SK-N-SH (cell line): ENCODE measurements around the gene GABRR2. TPM values are rescaled to one million over a fixed set of nuclear protein-coding genes. Genes with fewer than 3 reads are reported as not detected.

ENCODE experiments used
- CTCF ChIA-PET: fragments of 300-600, 350-600 bp; formaldehyde crosslinking; extraction: SDS; loops from one replicate; lab custom pipeline; 2021; lab: Yijun Ruan, JAX
- POLR2A ChIA-PET: fragments of 350-600 bp; sonication (Branson Sonifier 250); formaldehyde crosslinking; extraction: SDS; loops from one replicate; lab custom pipeline; 2020; ENCODE audit warnings: antibody characterized with exemption, inconsistent platforms; lab: Yijun Ruan, JAX
- DNase-seq: peaks from one replicate; pipeline ENCODE4 v3.0.0; 2012
- H2AFZ ChIP-seq: fragments of 200-600 bp; sonication (generic); 2 replicates; pipeline ENCODE4 v1.8.1; 2016; ENCODE audit warnings: antibody characterized with exemption, mild to moderate bottlenecking, low read depth
- H3F3A ChIP-seq: fragments of 200-600 bp; sonication (generic); replicated peaks from 2 replicates; pipeline ENCODE3; 2016; ENCODE audit warnings: antibody characterized with exemption, mild to moderate bottlenecking; ENCODE audit not compliant: insufficient read depth
- H3K27ac ChIP-seq, 2 experiments: fragments of 200-500 bp in 1 of 2; fragments of 200-600 bp in 1 of 2; sonication (Bioruptor generic) in 1 of 2; sonication (generic), shearing (Covaris generic) in 1 of 2; 2 replicates each; pipeline versions ENCODE4 v1.5.1 to v1.6.1; 2014 to 2016; ENCODE audit warnings: low read depth in 2 of 2, inconsistent platforms in 1 of 2, low read length in 1 of 2, mild to moderate bottlenecking in 1 of 2, mixed read lengths in 1 of 2
- H3K27me3 ChIP-seq: fragments of 200-600 bp; sonication (generic), shearing (Covaris generic); 2 replicates; pipeline ENCODE4 v1.6.1; 2016; ENCODE audit warnings: mixed run types; ENCODE audit not compliant: insufficient read depth
- H3K36me3 ChIP-seq, 2 experiments: fragments of 200-500 bp in 1 of 2; fragments of 200-600 bp in 1 of 2; sonication (Bioruptor generic) in 1 of 2; sonication (generic) in 1 of 2; replicated peaks in 1 of 2; 2 replicates each; pipeline versions ENCODE3 to v1.5.1; 2014 to 2016; ENCODE audit warnings: low read length in 1 of 2, mild to moderate bottlenecking in 1 of 2; ENCODE audit not compliant: insufficient read depth in 2 of 2, control insufficient read depth in 1 of 2
- H3K4me1 ChIP-seq, 2 experiments: fragments of 200-500 bp in 1 of 2; fragments of 200-600 bp in 1 of 2; sonication (Bioruptor generic) in 1 of 2; sonication (generic), shearing (Covaris generic) in 1 of 2; 2 replicates each; pipeline versions ENCODE4 v1.5.1 to v1.6.1; 2014 to 2016; ENCODE audit warnings: low read depth in 1 of 2, low read length in 1 of 2, mixed run types in 1 of 2; ENCODE audit not compliant: insufficient read depth in 2 of 2, control insufficient read depth in 1 of 2
- H3K4me2 ChIP-seq: fragments of 200-600 bp; sonication (generic), shearing (Covaris generic); 2 replicates; pipeline ENCODE4 v1.6.1; 2017; ENCODE audit warnings: mixed run types
- H3K4me3 ChIP-seq, 2 experiments: fragments of 200-500 bp in 1 of 2; fragments of 200-600 bp in 1 of 2; sonication (Bioruptor generic) in 1 of 2; sonication (generic), shearing (Covaris generic) in 1 of 2; 2 replicates each; pipeline versions ENCODE4 v1.5.1 to v1.8.1; 2014 to 2016; ENCODE audit warnings: low read depth in 2 of 2, inconsistent platforms in 1 of 2, low read length in 1 of 2, mild to moderate bottlenecking in 1 of 2, mixed read lengths in 1 of 2, moderate library complexity in 1 of 2
- H3K79me2 ChIP-seq: fragments of 200-600 bp; sonication (generic); 2 replicates; pipeline ENCODE4 v1.8.1; 2017; ENCODE audit warnings: mild to moderate bottlenecking; ENCODE audit not compliant: insufficient read depth
- H3K9ac ChIP-seq: fragments of 200-600 bp; sonication (generic); 2 replicates; pipeline ENCODE4 v1.6.1; 2017; ENCODE audit warnings: mixed run types
- H3K9me2 ChIP-seq: fragments of 200-600 bp; sonication (generic); 2 replicates; pipeline ENCODE4 v1.6.1; 2017; ENCODE audit warnings: mixed run types
- H3K9me3 ChIP-seq: fragments of 200-600 bp; sonication (generic); 2 replicates; pipeline ENCODE4 v1.6.1; 2017; ENCODE audit warnings: mixed run types, mild to moderate bottlenecking, moderate library complexity
- H4K20me1 ChIP-seq: fragments of 200-600 bp; sonication (generic); 2 replicates; pipeline ENCODE4 v1.6.1; 2017; ENCODE audit warnings: mild to moderate bottlenecking, mixed run types; ENCODE audit not compliant: insufficient read depth
- CHD2 ChIP-seq: fragments of 150-350 bp; IDR thresholded peaks from 2 replicates; pipeline ENCODE4 v1.6.1; 2018; ENCODE audit warnings: low read length; ENCODE audit not compliant: partially characterized antibody
- ELF1 ChIP-seq: IDR thresholded peaks from 2 replicates; pipeline ENCODE4 v1.4.0; 2012
- EZH2phosphoT487 ChIP-seq: fragments of 200-600 bp; sonication (generic); IDR thresholded peaks from 2 replicates; pipeline ENCODE4 v1.6.1; 2017; ENCODE audit warnings: low read depth, mixed run types, mild to moderate bottlenecking, antibody characterized with exemption, moderate library complexity, borderline replicate concordance
- FOSL2 ChIP-seq: IDR thresholded peaks from 2 replicates; pipeline ENCODE4 v1.4.0; 2012; ENCODE audit warnings: low read depth, mild to moderate bottlenecking, moderate library complexity, borderline replicate concordance
- FOXJ3 ChIP-seq: sonication (generic); formaldehyde crosslinking; IDR thresholded peaks from 2 replicates; pipeline ENCODE4 v1.5.1; 2020; ENCODE audit warnings: mild to moderate bottlenecking, missing genetic modification reagents
- FOXM1 ChIP-seq: IDR thresholded peaks from 2 replicates; pipeline ENCODE4 v1.4.0; 2012; ENCODE audit warnings: low read depth, mild to moderate bottlenecking
- GABPA ChIP-seq: IDR thresholded peaks from 2 replicates; pipeline ENCODE4 v1.4.0; 2012; ENCODE audit warnings: low read depth, mild to moderate bottlenecking
- GATA2 ChIP-seq: sonication (generic); formaldehyde crosslinking; IDR thresholded peaks from 2 replicates; pipeline ENCODE4 v1.5.0; 2020; ENCODE audit warnings: mild to moderate bottlenecking, missing genetic modification reagents
- NFIC ChIP-seq: IDR thresholded peaks from 2 replicates; pipeline ENCODE4 v1.4.0; 2012; ENCODE audit warnings: borderline replicate concordance
- POLR2AphosphoS5 ChIP-seq: IDR thresholded peaks from 2 replicates; pipeline ENCODE4 v1.6.1; 2012; ENCODE audit warnings: low read depth, low read length
- RAD21 ChIP-seq: IDR thresholded peaks from 2 replicates; pipeline ENCODE4 v1.6.1; 2012; ENCODE audit warnings: mild to moderate bottlenecking, low read length
- RCOR1 ChIP-seq: fragments of 150-350 bp; IDR thresholded peaks from 2 replicates; pipeline ENCODE4 v1.6.1; 2017; ENCODE audit warnings: antibody characterized with exemption, low read length
- SIN3A ChIP-seq: IDR thresholded peaks from 2 replicates; pipeline ENCODE4 v1.6.1; 2012; ENCODE audit warnings: low read depth, mild to moderate bottlenecking, low read length, moderate library complexity, borderline replicate concordance
- SMC3 ChIP-seq: IDR thresholded peaks from 2 replicates; pipeline ENCODE4 v1.6.1; 2012; ENCODE audit warnings: low read depth, low read length, improper control_type of control experiment
- TAF1 ChIP-seq: IDR thresholded peaks from 2 replicates; pipeline ENCODE4 v1.6.1; 2012; ENCODE audit warnings: low read depth, mild to moderate bottlenecking, low read length, moderate library complexity, borderline replicate concordance
- TCF12 ChIP-seq: IDR thresholded peaks from 2 replicates; pipeline ENCODE4 v1.4.0; 2012
- TEAD4 ChIP-seq: IDR thresholded peaks from 2 replicates; pipeline ENCODE4 v1.4.0; 2012; ENCODE audit warnings: mild to moderate bottlenecking, borderline replicate concordance; ENCODE audit not compliant: insufficient read depth
- YY1 ChIP-seq: IDR thresholded peaks from 2 replicates; pipeline ENCODE4 v1.4.0; 2012; ENCODE audit warnings: low read depth, mild to moderate bottlenecking
- WGBS: methylation state at CpG from one replicate; pipeline ENCODE4 v1.1.6; 2017; ENCODE audit warnings: low lambda C conversion rate; 5-methylcytosine and 5-hydroxymethylcytosine counted together
- polyA plus RNA-seq, 3 experiments: library from polyadenylated mRNA; depleted of rRNA; stranded (reverse); fragments of >200 nt; gene quantifications; 2 replicates each; pipeline ENCODE4 v1.2.3, GENCODE V29; 2012
- TF ChIP-seq, protein P1 (sequence below): fragments of 150-350 bp; IDR thresholded peaks from 2 replicates; pipeline ENCODE4 v1.6.1; 2017; ENCODE audit warnings: antibody characterized with exemption, low read length, low read depth, borderline replicate concordance
- TF ChIP-seq, protein P2 (sequence below): IDR thresholded peaks from 2 replicates; pipeline ENCODE4 v1.4.0; 2012; ENCODE audit warnings: low read depth
- TF ChIP-seq, protein P3 (sequence below): IDR thresholded peaks from 2 replicates; pipeline ENCODE4; 2012
- TF ChIP-seq, protein P4 (sequence below): IDR thresholded peaks from 2 replicates; pipeline ENCODE4 v1.6.1; 2012; ENCODE audit warnings: mild to moderate bottlenecking, low read depth, low read length, moderate library complexity

Gene GABRR2
- polyA plus RNA-seq, 1 of the 3 experiments (the other 2 are of a cell fraction) = 0.18 TPM

DNA sequence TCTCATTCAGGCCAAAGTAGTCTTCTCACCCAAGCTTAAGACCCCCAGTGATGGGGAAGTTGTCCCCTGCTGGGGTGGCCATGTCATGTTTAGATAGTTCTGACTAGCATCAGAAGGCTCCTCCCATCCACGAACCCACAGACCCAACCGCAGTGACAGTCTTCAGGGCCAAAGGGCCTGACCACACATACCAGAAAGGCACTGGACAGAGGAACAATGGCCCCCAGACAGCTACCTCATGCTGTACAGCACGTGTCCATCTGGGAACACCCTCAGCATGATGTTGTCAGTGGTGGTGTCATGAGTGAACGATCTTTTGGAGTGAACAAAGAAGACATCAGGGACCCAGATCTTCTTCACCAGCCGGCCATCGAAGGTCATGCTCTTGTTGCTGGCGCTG is 46.3 kb downstream of the GABRR2 start:
- no peak overlapping the region for H3K4me2 ChIP-seq
- no peak overlapping the region for H3K27ac ChIP-seq
- WGBS = 42% methylated on average over 5 of the region's 7 CpGs
- no peaks in the 10 kb centered on the region for H3F3A ChIP-seq
- no peaks in the 10 kb centered on the region; the same call in 1 of the 2 replicates for H3K27me3 ChIP-seq
- DNase-seq = no peak
- H3K4me1 ChIP-seq = peaks cover 0 to 3% of the 10 kb centered on the region in 2 experiments; a peak in 1 of 4 replicates
- no peak overlapping the region for H3K4me3 ChIP-seq
- TF ChIP-seq ELF1 (no peak), CHD2 (no peak), RAD21 (no peak), GABPA (no peak), GATA2 (CRISPR knock-in tag) (no peak), FOXJ3 (CRISPR knock-in tag) (no peak), FOXM1 (no peak), EZH2phosphoT487 (no peak), TAF1 (no peak), SIN3A (no peak), NFIC (no peak), RCOR1 (no peak), POLR2AphosphoS5 (no peak), SMC3 (no peak), TCF12 (no peak), TEAD4 (no peak)
- TF ChIP-seq, protein P1, sequence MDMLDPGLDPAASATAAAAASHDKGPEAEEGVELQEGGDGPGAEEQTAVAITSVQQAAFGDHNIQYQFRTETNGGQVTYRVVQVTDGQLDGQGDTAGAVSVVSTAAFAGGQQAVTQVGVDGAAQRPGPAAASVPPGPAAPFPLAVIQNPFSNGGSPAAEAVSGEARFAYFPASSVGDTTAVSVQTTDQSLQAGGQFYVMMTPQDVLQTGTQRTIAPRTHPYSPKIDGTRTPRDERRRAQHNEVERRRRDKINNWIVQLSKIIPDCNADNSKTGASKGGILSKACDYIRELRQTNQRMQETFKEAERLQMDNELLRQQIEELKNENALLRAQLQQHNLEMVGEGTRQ = no peak
- TF ChIP-seq, protein P2, sequence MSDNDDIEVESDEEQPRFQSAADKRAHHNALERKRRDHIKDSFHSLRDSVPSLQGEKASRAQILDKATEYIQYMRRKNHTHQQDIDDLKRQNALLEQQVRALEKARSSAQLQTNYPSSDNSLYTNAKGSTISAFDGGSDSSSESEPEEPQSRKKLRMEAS = no peak
- TF ChIP-seq, protein P3, sequence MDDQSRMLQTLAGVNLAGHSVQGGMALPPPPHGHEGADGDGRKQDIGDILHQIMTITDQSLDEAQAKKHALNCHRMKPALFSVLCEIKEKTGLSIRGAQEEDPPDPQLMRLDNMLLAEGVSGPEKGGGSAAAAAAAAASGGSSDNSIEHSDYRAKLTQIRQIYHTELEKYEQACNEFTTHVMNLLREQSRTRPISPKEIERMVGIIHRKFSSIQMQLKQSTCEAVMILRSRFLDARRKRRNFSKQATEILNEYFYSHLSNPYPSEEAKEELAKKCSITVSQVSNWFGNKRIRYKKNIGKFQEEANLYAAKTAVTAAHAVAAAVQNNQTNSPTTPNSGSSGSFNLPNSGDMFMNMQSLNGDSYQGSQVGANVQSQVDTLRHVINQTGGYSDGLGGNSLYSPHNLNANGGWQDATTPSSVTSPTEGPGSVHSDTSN = no peak
- ChIA-PET CTCF (interaction anchor here (1.1 to 2.0 kb wide), 3 partner anchors 13 to 25 kb away, joined by 3 to 5 read pairs (median 4); no protein-coding TSS in a partner anchor), POLR2A (no interaction called here)
- H3K36me3 ChIP-seq = no peaks in the 10 kb centered on the region
- H3K9ac ChIP-seq = no peak overlapping the region
- no peaks in the 10 kb centered on the region for H3K9me2 ChIP-seq
- H2AFZ ChIP-seq = no peak overlapping the region
- no peaks in the 10 kb centered on the region for H3K9me3 ChIP-seq
- no peaks in the 10 kb centered on the region for H3K79me2 ChIP-seq
- H4K20me1 ChIP-seq = no peaks in the 10 kb centered on the region

DNA sequence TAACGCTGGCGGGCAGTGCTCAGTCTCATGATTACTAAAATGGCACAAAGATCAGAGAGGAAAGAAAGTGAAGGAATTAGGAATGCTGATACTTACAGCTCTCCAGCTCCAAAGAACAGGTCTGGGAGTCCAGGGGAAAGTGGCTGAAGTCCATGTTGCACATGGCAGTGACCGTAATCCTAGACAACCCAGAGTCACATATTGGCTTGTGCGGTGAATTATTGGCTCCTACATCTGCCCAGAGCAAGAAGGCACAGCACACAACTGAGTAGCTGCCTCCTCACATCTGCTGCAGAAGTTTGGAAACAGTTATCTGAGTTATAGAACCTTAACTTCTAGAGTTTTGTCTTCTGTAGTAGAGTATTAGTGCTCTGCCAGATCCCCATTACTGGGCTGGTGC is 47.2 kb downstream of the GABRR2 start:
- Histone ChIP-seq H3K9me2 (no peaks in the 10 kb centered on the region), H3K27me3 (no peaks in the 10 kb centered on the region; the same call in 1 of the 2 replicates), H2AFZ (no peak overlapping the region), H4K20me1 (no peaks in the 10 kb centered on the region), H3K4me1 (no peaks in the 10 kb centered on the region), H3K79me2 (no peaks in the 10 kb centered on the region), H3K36me3 (no peaks in the 10 kb centered on the region), H3K9ac (no peak overlapping the region), H3K4me3 (no peak overlapping the region), H3K4me2 (no peak overlapping the region), H3F3A (no peaks in the 10 kb centered on the region), H3K9me3 (no peaks in the 10 kb centered on the region), H3K27ac (no peak overlapping the region)
- ChIA-PET POLR2A (no interaction called here), CTCF (interaction anchor here (1.0 to 2.0 kb wide), 4 partner anchors 12 to 138 kb away, joined by 3 to 5 read pairs (median 4); no protein-coding TSS in a partner anchor)
- DNase-seq = no peak
- WGBS = 88% methylated on average over 4 of the region's 4 CpGs
- TF ChIP-seq FOSL2 (no peak), SIN3A (no peak), RAD21 (no peak), YY1 (no peak), TAF1 (no peak)
- TF ChIP-seq, protein P4, sequence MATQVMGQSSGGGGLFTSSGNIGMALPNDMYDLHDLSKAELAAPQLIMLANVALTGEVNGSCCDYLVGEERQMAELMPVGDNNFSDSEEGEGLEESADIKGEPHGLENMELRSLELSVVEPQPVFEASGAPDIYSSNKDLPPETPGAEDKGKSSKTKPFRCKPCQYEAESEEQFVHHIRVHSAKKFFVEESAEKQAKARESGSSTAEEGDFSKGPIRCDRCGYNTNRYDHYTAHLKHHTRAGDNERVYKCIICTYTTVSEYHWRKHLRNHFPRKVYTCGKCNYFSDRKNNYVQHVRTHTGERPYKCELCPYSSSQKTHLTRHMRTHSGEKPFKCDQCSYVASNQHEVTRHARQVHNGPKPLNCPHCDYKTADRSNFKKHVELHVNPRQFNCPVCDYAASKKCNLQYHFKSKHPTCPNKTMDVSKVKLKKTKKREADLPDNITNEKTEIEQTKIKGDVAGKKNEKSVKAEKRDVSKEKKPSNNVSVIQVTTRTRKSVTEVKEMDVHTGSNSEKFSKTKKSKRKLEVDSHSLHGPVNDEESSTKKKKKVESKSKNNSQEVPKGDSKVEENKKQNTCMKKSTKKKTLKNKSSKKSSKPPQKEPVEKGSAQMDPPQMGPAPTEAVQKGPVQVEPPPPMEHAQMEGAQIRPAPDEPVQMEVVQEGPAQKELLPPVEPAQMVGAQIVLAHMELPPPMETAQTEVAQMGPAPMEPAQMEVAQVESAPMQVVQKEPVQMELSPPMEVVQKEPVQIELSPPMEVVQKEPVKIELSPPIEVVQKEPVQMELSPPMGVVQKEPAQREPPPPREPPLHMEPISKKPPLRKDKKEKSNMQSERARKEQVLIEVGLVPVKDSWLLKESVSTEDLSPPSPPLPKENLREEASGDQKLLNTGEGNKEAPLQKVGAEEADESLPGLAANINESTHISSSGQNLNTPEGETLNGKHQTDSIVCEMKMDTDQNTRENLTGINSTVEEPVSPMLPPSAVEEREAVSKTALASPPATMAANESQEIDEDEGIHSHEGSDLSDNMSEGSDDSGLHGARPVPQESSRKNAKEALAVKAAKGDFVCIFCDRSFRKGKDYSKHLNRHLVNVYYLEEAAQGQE = no peak
- TF ChIP-seq, protein P3 = no peak
- TF ChIP-seq, protein P1 = no peak
